Measurements from ENCODE around the gene TTI1.

DNA sequence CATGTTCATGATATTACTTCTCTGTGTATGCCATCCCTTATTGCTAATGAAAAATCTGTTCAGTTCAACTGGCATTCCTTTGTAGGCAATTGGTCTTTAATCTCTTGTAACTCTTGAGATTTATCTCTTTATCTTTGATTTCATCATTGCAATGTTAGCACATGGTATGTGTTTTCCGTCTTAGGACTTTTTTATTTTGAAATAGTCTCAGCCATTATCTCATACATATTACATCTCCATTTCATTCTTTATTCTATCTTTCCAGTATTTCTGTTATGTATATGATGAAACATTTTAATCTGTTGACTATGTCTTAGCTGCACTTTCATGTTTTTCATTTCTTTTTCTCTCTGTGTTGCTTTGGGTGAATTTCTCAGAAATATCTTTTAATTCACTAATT lies 72.2 kb downstream of the TTI1 start:
- no peak for TF ChIP-seq POLR2AphosphoS5 (IDR thresholded peaks at IDR 0.05; ENCODE audit: low read depth, low read length)
- TF ChIP-seq POLR2A (IDR thresholded peaks at IDR 0.05; ENCODE audit: low read depth, low read length): no peak
